Naive B cell (primary cell): ENCODE measurements around the gene BEX3. TPM values are rescaled to one million over a fixed set of nuclear protein-coding genes. Genes with fewer than 3 reads are reported as not detected.
"Not testable (repeated sequence)": the region's sequence is repeated elsewhere in the genome, so short reads cannot be mapped to it uniquely, and the experiment has no call there.

ENCODE experiments used
- ATAC-seq, 2 donors: fragments of 150-1000 bp; cut with Tn5 transposase; 2 replicates each; pipeline ENCODE4 v1.10.0; 2021; ENCODE audit warnings: low read depth in 2 of 2, mild to moderate bottlenecking in 2 of 2, moderate library complexity in 2 of 2
- DNase-seq: peaks from one replicate; pipeline ENCODE4 v3.0.0; 2022
- H3K27ac Mint-ChIP-seq, 6 donors: one replicate each; pipeline ENCODE4 v1.8.0; 2020 to 2022; ENCODE audit warnings: mild to moderate bottlenecking in 6 of 6, mixed read lengths in 6 of 6, moderate library complexity in 5 of 6, inconsistent platforms in 2 of 6
- H3K27me3 Mint-ChIP-seq, 3 donors: one replicate each; pipeline ENCODE4 v1.8.0; 2021 to 2022; ENCODE audit warnings: mixed read lengths in 3 of 3, mild to moderate bottlenecking in 1 of 3
- H3K36me3 Mint-ChIP-seq, 2 donors: one replicate each; pipeline ENCODE4 v1.8.0; 2020 to 2022; ENCODE audit warnings: mixed read lengths in 2 of 2, inconsistent platforms in 1 of 2, mild to moderate bottlenecking in 1 of 2
- H3K4me1 Mint-ChIP-seq, 3 donors: one replicate each; pipeline ENCODE4 v1.8.0; 2020 to 2022; ENCODE audit warnings: mixed read lengths in 3 of 3, inconsistent platforms in 1 of 3, mild to moderate bottlenecking in 1 of 3, moderate library complexity in 1 of 3
- H3K4me3 Mint-ChIP-seq, 8 donors: one replicate each; pipeline ENCODE4 v1.8.0; 2020 to 2022; ENCODE audit warnings: mild to moderate bottlenecking in 8 of 8, mixed read lengths in 8 of 8, moderate library complexity in 8 of 8, inconsistent platforms in 2 of 8
- H3K9me3 Mint-ChIP-seq, 7 donors: one replicate each; pipeline ENCODE4 v1.8.0; 2020 to 2022; ENCODE audit warnings: mixed read lengths in 7 of 7, mild to moderate bottlenecking in 5 of 7, inconsistent platforms in 2 of 7, moderate library complexity in 1 of 7
- polyA plus RNA-seq, 6 donors: library from polyadenylated mRNA; unstranded; fragments of 300-500 nt; fragmentation: Illumina TruSeq; gene quantifications; one replicate each; pipeline ENCODE4 v1.2.3, GENCODE V29; 2021; ENCODE audit warnings: low read depth in 6 of 6

The BEX3 gene
- polyA plus RNA-seq, 6 donors from 2014 or later, result 1.9 to 4.0 (median 2.8) TPM

DNA sequence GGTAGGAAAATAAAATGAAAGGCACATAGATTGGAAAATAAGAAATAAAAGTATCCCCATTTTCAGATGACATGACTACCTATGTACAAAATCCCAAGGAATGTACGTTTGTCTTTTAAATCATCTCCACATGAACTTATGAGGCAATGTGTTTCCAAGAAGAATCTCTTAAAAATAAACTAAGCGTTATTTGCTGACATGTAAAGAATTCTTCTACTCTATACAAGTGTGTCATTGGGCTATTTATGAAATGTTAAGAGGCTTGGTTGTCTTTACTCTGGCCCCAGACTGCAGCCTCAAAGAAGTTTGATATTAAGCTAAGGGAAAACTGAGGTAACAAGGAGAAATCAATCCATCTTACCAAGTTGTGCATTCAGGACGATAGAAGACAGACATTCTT lies 17.1 kb downstream of the BEX3 start:
- Mint-ChIP-seq H3K9me3 (no peaks in the 10 kb centered on the region), H3K4me3 (no peak overlapping the region), H3K4me1 (no peaks in the 10 kb centered on the region), H3K36me3 (no peaks in the 10 kb centered on the region), H3K27ac (no peak overlapping the region), H3K27me3 (peaks cover 8 to 25% (median 21%) of the 10 kb centered on the region in 3 donors)
- ATAC-seq, result no peak
- DNase-seq, result no peak

DNA sequence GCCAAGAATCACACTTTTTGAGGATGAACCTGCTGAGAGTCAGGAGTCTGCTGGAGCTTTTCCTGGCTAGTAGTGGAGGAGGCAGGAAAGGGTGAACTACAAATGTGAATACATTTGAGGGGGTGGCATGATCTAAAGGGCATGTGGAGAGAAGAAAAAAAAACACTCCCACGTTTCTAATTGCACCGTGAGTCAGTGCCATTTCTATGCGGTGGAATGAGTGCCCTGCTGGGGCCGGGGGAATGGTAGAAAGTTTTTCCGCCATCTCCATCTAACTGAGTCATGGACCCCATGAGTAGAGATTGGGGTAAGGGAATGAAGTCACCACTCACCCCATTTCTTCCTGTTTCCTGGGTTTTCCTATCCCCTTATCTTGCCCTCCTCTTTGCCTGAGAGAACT lies 19.8 kb downstream of the BEX3 start:
- no peak overlapping the region for H3K27ac Mint-ChIP-seq
- ATAC-seq (no peak), DNase-seq (no peak)
- H3K36me3 Mint-ChIP-seq, result no peaks in the 10 kb centered on the region
- H3K9me3 Mint-ChIP-seq, result no peaks in the 10 kb centered on the region
- H3K27me3 Mint-ChIP-seq, result peaks cover 0 to 8% (median 4%) of the 10 kb centered on the region in 3 donors
- no peaks in the 10 kb centered on the region for H3K4me1 Mint-ChIP-seq
- H3K4me3 Mint-ChIP-seq, result no peak overlapping the region

- ATAC-seq, result no peak
- no peaks in the 10 kb centered on the region for H3K4me1 Mint-ChIP-seq
- no peak overlapping the region for H3K27ac Mint-ChIP-seq
- H3K9me3 Mint-ChIP-seq, result no peaks in the 10 kb centered on the region
- no peak for DNase-seq
- no peak overlapping the region for H3K4me3 Mint-ChIP-seq
- H3K27me3 Mint-ChIP-seq, result peaks cover 1 to 8% (median 6%) of the 10 kb centered on the region in 3 donors
- H3K36me3 Mint-ChIP-seq, result no peaks in the 10 kb centered on the region
Measured at GRCh38 chrX:103396660-103397059, 20.3 kb downstream of the BEX3 start.

GRCh38 chrX:103397707-103398106 lies 21.4 kb downstream of the BEX3 start:
- no peaks in the 10 kb centered on the region for H3K36me3 Mint-ChIP-seq
- no peaks in the 10 kb centered on the region for H3K4me1 Mint-ChIP-seq
- no peak overlapping the region for H3K27ac Mint-ChIP-seq
- ATAC-seq, result no peak
- peaks cover 6 to 8% (median 8%) of the 10 kb centered on the region in 3 donors for H3K27me3 Mint-ChIP-seq
- no peaks in the 10 kb centered on the region for H3K9me3 Mint-ChIP-seq
- H3K4me3 Mint-ChIP-seq, result no peak overlapping the region
- DNase-seq, result no peak

DNA sequence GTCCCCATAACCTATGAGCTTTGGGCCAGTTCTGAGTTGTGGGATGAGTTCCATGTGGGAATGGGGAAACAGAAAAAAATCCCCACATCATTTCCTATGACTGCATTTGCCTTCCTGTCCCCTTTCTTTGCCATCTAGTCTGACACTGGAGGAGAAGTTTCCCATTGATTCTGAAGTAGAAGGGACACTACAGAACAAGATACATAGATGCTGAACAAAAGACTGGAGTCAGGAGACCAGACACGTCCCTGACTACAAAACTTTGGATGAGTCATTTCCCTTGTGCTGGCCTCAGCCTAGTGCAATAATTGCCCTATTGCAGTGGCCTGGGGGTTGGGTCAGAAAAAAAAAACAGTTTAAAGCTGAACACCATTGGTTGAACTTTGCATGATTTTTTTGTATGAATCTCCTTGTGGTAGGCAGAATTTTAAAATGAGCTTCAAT lies 22.1 kb downstream of the BEX3 start:
- Mint-ChIP-seq H3K4me1 (no peaks in the 10 kb centered on the region), H3K27ac (no peak overlapping the region), H3K4me3 (no peak overlapping the region), H3K9me3 (no peaks in the 10 kb centered on the region), H3K36me3 (no peaks in the 10 kb centered on the region), H3K27me3 (peaks cover 6 to 12% (median 8%) of the 10 kb centered on the region in 3 donors)
- DNase-seq (no peak), ATAC-seq (no peak)

GRCh38 chrX:103399744-103400143 lies 23.4 kb downstream of the BEX3 start:
- Mint-ChIP-seq H3K9me3 (no peaks in the 10 kb centered on the region), H3K4me1 (peaks cover 0 to 6% (median 4%) of the 10 kb centered on the region in 3 donors), H3K4me3 (no peak overlapping the region), H3K27ac (no peak overlapping the region), H3K36me3 (no peaks in the 10 kb centered on the region), H3K27me3 (peaks cover 6 to 19% (median 15%) of the 10 kb centered on the region in 3 donors)
- ATAC-seq (no peak), DNase-seq (no peak)

GRCh38 chrX:103400931-103401330 lies 24.6 kb downstream of the BEX3 start:
- no peaks in the 10 kb centered on the region for H3K36me3 Mint-ChIP-seq
- DNase-seq, result no peak
- H3K27me3 Mint-ChIP-seq, result peaks cover 6 to 19% (median 15%) of the 10 kb centered on the region in 3 donors
- no peak overlapping the region for H3K4me3 Mint-ChIP-seq
- no peak overlapping the region for H3K27ac Mint-ChIP-seq
- H3K4me1 Mint-ChIP-seq, result peaks cover 0 to 13% (median 9%) of the 10 kb centered on the region in 3 donors
- ATAC-seq, result no peak
- peaks cover 0 to 2% (median 0%) of the 10 kb centered on the region in 7 donors for H3K9me3 Mint-ChIP-seq

DNA sequence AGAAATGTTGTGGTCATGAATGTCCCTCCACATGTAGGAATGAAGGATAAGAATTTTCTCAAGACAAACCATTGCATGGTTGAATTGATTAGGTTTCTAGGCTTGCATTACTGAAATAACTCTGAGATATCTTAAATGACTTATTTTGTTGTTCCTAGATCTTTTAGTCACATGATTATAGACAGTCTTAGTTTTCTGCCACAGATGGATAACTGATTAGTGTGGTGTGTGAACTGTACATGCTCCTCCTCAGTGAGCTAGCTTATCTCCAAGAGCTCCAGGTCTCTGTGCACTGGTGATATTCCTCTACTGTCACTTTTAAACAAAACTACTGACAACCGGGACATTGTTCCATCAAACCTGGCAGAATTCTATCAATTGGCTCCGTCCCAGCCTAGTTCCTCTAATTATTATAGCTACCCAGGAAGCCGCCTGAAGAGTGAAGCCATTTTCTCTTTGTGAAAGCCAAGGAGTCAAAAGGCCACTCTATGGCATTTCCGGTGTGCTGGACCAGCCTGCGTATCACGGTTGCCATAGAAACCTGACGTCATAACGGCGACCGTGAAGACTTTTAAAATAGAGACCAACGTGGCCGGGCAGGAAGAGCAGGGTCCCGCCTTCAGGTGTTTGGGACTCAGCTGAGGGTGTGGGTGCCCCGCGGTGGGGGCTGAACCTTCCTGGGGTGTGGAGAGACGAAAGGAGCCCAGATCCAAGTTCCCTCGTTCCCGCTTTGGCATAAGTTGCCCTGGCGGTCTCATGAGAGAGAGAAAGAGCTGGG lies 28.1 kb downstream of the BEX3 start:
- peak overlapping the region in 2 of 6 donors; percentile 18 to 96 for H3K27ac Mint-ChIP-seq
- H3K4me1 Mint-ChIP-seq, result peaks cover 0 to 13% (median 9%) of the 10 kb centered on the region in 3 donors
- H3K9me3 Mint-ChIP-seq, result peaks cover 0 to 2% (median 0%) of the 10 kb centered on the region in 7 donors
- ATAC-seq, result peak; percentile 47 to 68
- H3K36me3 Mint-ChIP-seq, result no peaks in the 10 kb centered on the region
- peak overlapping the region; percentile 63 to 87 (median 80) for H3K4me3 Mint-ChIP-seq
- peak; percentile 5 for DNase-seq
- peaks cover 6 to 19% (median 8%) of the 10 kb centered on the region in 3 donors for H3K27me3 Mint-ChIP-seq

- Mint-ChIP-seq H3K4me1 (peaks cover 0 to 13% (median 9%) of the 10 kb centered on the region in 3 donors), H3K9me3 (peaks cover 0 to 2% (median 0%) of the 10 kb centered on the region in 7 donors), H3K27ac (peak overlapping the region in 1 of 6 donors; percentile 96), H3K36me3 (no peaks in the 10 kb centered on the region), H3K27me3 (peaks cover 6 to 23% (median 8%) of the 10 kb centered on the region in 3 donors), H3K4me3 (peak overlapping the region; percentile 63 to 87 (median 80))
- DNase-seq (no peak), ATAC-seq (peak in 1 of 2 donors; percentile 7)
Measured at GRCh38 chrX:103405009-103405333, 28.6 kb downstream of the BEX3 start.

DNA sequence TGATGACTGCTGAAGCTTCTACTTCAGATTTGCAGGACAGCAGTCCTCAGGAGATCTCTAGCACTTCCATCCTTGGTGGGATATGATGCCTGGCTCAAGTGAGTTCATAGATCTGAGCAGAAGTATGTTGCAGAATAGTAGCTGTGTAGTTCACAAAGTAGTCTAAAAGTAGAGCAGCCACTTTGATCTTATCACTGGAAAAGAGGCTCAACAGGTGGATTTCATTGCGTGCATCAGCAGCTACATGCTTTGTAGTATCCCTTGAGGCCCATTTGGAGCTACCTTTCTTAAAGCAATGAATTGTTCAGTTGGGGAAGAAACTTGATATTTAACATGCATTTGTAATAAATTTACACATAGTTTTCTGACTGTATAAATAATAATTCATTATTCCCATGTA lies 29.9 kb downstream of the BEX3 start:
- ATAC-seq (no peak), DNase-seq (no peak)
- peaks cover 1 to 29% (median 8%) of the 10 kb centered on the region in 3 donors for H3K27me3 Mint-ChIP-seq
- no peaks in the 10 kb centered on the region for H3K36me3 Mint-ChIP-seq
- peaks cover 0 to 2% (median 0%) of the 10 kb centered on the region in 7 donors for H3K9me3 Mint-ChIP-seq
- H3K27ac Mint-ChIP-seq, result no peak overlapping the region
- H3K4me1 Mint-ChIP-seq, result peaks cover 0 to 13% (median 9%) of the 10 kb centered on the region in 3 donors
- no peak overlapping the region for H3K4me3 Mint-ChIP-seq

- ATAC-seq (no peak), DNase-seq (no peak)
- Mint-ChIP-seq H3K27me3 (peaks cover 0 to 21% (median 8%) of the 10 kb centered on the region in 3 donors), H3K9me3 (peaks cover 0 to 3% (median 0%) of the 10 kb centered on the region in 7 donors), H3K4me3 (no peak overlapping the region), H3K4me1 (peaks cover 0 to 13% (median 9%) of the 10 kb centered on the region in 3 donors), H3K27ac (no peak overlapping the region), H3K36me3 (no peaks in the 10 kb centered on the region)
Measured at GRCh38 chrX:103407776-103408175, 31.4 kb downstream of the BEX3 start.

DNA sequence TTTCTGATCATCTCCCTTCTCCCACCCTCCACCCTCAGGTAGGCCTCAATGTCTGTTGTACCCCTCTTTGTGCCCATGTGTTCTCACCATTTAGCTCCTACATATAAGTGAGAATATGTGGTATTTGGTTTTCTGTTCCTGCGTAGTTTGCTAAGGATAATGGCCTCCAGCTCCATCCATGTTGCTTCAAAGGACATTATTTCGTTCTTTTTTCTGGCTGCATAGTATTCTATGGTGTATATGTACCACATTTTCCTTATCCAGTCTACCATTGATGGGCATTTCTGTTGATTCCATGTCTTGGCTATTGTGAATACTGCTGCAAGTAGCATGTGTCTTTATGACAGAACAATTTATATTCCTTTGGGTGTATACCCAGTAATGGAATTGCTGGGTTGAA lies 35.4 kb downstream of the BEX3 start:
- not testable (repeated sequence) for H3K36me3 Mint-ChIP-seq, H3K4me1 Mint-ChIP-seq, H3K27me3 Mint-ChIP-seq

GRCh38 chrX:103413705-103414387 lies 37.5 kb downstream of the BEX3 start:
- Mint-ChIP-seq H3K4me1 (no peaks in the 10 kb centered on the region), H3K9me3 (peaks cover 0 to 4% (median 0%) of the 10 kb centered on the region in 7 donors), H3K27me3 (peaks cover 0 to 10% (median 0%) of the 10 kb centered on the region in 3 donors), H3K27ac (no peak overlapping the region), H3K4me3 (no peak overlapping the region), H3K36me3 (no peaks in the 10 kb centered on the region)
- no peak for ATAC-seq
- DNase-seq, result no peak

More for the DNA sequence above, 35.4 kb downstream of the BEX3 start:
- H3K27ac Mint-ChIP-seq, DNase-seq, H3K9me3 Mint-ChIP-seq, H3K4me3 Mint-ChIP-seq, ATAC-seq: not testable (repeated sequence)

DNA sequence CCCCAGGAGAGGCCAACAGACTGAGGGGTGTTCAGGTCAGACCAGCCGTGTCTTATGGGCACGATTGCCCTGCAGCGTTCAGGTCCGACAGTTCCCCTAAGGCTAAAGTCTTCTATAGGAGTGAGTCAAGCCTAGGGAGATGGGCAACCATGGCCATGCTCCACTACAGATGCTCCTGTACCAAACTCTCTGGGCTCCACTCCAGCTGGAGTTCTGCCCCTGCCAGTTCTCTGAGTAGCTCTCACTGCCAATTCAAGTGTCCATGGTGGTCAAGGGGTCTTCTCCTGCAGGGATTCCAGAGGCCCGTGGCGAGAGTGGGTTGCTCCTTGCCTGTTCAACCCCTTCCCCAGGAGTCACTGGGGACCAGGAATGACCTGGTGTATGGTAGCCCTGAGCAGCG lies 38.2 kb downstream of the BEX3 start:
- ATAC-seq (no peak), DNase-seq (no peak)
- no peaks in the 10 kb centered on the region for H3K4me1 Mint-ChIP-seq
- peaks cover 0 to 10% (median 0%) of the 10 kb centered on the region in 3 donors for H3K27me3 Mint-ChIP-seq
- H3K4me3 Mint-ChIP-seq, result no peak overlapping the region
- no peaks in the 10 kb centered on the region for H3K36me3 Mint-ChIP-seq
- H3K9me3 Mint-ChIP-seq, result peaks cover 0 to 5% (median 0%) of the 10 kb centered on the region in 7 donors
- no peak overlapping the region for H3K27ac Mint-ChIP-seq
